K562 treated with DMSO at 1 percent for 4 hours (cell line): ENCODE data around the gene PRORP. TPM values are rescaled to one million over a fixed set of nuclear protein-coding genes. Genes with fewer than 3 reads are reported as not detected.

Experiments used
- total RNA-seq: library from RNA; unstranded; fragments of 300-600 nt; gene quantifications from 2 replicates; pipeline ENCODE4 v1.2.3, GENCODE V29; 2022; ENCODE audit not compliant: insufficient read depth

Gene PRORP
- 8.7 and 10.6 TPM in 2 replicates for total RNA-seq

GRCh38 chr14:35121887-35122695 lies at the start of gene PRORP, which contains the start of gene PPP2R3C:
TSS of gene PRORP (plus strand) at chr14:35122552. CDS start at chr14:35123246, 694 bp downstream.
TSS of gene PPP2R3C (minus strand) at chr14:35121990. CDS start at chr14:35121959, 31 bp downstream.

Other genes starting within 250 kb of the PRORP start
- 13.2 and 16.6 TPM in 2 replicates for gene BAZ1A, start 247.2 kb upstream of the PRORP start, total RNA-seq
- gene SRP54, start 139.6 kb upstream of the PRORP start, total RNA-seq = 32.5 and 37.6 TPM in 2 replicates
- 26.4 and 46.2 TPM in 2 replicates for gene FAM177A1, start 76.3 kb upstream of the PRORP start, total RNA-seq
- gene PPP2R3C, start 562 bp upstream of the PRORP start, total RNA-seq = 14.5 and 16.8 TPM in 2 replicates
- 197 TPM in 2 replicates for gene PSMA6, start 169.8 kb downstream of the PRORP start, total RNA-seq